ENCODE results near the gene SHB.

SHB gene

DNA sequence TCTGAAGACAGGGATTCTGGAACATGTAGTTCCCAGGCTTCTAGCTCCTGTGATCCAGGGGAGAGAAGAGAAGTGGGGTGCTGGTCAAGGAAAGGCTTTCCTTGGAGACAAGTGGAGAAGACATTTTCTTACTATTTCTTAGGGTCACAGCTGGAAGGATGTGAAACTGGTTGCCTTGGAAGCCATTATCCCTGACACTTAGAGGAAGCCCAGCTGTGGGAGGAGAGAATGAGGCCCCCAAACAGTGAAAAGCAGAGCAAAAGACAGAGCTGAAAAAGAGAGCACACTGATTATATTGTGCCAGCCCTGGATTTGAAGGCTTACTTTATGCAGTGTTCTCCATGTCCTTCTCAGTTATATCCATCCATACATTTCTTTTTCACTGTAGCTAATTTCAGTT lies 17.5 kb upstream of the SHB start:
- DNase-seq = no peak

DNA sequence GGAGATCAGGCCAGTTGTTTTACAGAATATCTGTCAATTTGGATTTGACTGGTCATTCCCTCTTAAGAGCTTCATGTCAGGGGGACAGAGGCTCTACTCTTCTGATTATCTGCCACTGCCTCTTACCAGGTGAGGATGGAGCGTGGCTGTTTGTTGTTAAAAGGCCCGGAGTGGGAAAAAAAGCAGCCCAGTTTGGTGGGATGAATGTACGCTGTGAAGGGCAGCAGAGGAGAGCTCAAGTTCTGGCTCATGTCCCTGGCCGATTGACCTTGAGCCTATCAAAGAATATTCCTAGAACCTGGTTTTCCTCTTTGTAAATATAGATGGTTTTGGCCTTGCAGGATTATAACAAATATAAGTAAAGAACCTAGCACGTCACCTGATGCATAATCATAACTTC lies 16.3 kb upstream of the SHB start:
- no peak for DNase-seq

DNA sequence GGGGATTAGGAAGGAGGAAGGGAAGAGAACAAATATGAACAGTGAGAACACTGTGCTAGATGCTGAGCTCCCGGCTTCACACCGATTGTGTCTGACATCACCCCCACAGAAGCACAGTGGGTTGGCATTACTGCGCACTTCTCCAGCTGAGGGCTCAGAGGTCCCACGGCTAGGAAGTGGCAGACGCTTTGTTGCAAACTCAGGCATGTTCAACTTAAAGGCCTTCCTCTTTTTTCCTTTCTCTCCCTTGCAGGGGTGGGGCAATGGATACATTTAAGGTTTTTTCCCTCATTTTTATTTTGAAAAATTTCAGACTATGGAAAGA lies 15.5 kb upstream of the SHB start:
- no peak for DNase-seq

DNA sequence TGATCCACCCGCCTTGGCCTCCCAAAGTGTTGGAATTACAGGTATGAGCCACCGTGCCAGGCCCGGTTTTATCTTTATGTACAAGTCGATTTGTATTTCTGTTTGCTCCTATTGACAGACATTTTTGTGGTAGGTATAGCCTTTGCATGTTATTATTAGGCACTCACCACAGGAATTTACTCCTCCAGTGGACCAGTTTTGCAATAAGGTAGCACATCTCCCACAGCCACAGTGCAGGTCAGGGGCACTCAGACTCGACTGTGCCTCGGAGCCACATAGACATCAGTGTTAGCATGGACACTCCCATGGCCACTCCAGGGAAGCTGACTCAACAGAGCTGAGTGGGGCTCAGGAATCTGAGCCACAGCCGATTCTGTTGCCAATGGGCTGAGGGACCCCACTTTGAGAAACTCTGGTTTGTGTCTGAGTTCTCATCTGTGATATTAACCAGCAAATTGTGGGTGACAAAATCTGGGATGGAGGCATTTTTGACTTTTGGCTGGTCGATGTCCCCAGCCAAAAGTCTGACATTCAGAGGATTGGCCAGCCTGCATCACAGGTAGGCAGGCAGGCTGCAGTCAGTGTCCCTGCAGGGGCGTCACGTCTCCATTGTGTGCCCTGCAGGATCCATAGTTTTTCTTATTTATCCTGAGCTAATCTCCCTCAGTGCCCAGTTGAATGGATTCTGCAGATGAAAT lies 15.0 kb upstream of the SHB start:
- no peak for DNase-seq

DNA sequence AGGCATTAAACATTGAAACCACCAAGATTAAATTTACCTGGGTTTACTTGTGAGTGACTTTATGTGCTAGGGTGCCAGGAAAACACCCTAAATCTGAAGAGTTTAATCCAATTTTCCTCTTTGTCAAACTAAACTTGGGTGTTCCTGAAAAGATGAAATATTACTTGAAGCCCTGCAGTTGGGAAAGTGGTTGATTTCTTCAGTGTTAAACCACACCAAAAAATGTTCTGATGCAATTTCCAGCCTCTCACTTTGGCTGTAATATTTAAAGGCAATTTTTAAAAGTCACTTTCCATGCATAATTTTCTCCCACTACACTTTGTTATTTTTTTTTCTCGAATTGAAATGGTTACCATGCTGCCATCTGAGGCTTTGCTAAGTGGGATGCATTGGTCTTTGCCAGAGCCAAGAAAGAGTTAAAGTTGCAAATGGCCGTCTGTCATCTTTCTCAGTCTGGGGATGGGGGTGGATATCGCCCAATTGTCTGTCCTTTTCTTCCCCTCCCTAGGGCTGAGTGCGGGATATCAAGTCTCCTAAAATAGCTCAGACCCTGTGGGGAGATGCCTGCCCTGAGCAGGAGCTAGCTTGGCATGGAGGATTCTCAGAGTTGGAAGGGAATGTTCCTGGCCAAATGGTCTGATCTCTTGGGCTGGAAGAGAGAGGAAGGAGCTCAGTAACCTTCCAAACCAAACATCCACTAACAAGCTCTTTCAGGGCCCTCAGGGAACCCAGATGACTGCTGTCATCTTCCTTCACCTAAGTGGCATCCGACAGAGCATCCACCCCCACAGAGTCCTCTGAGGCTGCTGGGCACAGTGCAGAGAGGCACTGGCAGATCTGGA lies 13.6 kb upstream of the SHB start:
- DNase-seq = no peak

DNA sequence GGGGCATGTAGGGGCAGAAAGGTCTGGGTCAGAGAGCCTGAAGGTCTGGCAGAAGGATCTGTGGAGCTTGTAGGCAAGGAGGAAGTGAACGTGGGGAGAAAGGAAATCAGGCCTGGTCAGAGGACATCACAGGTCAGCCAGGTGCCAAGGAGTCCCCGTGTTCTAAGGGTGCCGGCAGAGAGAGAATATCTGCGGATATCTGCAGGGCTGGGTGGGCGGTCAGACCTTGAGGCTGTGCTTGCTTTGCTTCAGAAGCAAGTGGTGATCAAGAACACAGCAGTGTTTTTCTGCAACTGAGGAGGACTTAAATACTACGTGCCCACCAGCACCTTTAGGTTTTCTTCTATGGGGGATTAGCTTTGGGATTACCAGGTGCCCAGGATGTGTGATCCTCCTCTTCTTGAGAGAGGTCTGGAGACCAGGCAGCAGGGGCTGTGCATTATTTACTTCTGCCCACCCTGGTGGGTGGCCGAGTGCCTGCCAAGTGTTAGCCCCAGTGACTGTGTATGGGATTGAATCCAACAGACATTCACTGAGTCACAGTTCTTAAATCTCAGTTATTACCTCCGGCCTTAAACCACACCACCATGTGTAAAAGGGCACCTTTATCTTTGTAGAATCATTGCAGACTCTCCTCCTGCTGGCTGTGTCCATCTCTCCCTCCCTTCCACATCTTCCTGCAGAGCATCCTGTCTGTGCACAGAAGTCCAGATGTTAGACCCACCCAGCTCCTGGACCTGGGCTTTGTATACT lies 12.5 kb upstream of the SHB start:
- no peak for DNase-seq

DNA sequence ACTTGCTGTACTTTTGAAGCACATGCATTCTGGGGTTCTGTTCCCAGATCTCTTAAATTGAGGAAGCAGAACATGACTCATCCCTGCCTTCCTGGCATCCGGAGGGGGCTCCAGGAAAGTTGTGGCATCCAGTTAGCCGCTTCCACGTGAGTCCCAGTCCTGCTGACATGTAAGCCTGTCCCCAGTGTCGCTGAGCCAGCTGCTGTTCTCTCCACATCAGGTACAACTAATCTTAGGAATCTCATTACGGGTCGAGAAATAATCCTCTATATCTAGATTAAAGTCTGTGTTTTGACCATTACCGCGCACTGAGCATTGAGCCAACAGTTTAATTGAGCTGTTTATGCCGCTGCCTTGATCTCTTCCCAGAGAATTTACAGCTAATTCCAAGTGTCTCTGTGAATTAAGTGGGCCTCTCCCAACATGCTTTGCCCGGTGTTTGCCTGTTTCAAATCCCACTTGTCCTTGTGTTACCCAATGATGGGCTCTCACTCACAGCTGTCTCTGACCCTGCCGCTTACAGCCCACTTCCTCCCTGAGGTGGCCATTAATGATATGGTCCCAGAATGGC lies 10.5 kb upstream of the SHB start:
- DNase-seq = no peak

DNA sequence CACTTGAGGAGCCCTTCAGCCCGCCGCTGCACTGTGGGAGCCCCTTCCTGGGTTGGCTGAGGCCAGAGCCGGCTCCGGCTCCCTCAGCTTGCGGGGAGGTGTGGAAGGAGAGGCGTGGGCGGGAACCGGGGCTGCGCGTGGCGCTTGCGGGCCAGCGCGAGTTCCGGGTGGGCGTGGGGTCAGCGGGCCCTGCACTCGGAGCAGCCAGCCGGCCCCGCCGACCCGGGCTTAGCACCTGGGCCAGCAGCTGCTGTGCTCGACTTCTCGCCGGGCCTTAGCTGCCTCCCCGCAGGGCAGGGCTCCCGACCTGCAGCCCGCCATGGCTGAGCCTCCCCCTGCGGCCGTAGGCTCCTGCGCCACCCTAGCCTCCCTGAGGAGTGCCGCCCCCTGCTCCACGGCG lies 6.2 kb upstream of the SHB start:
- DNase-seq = no peak

DNA sequence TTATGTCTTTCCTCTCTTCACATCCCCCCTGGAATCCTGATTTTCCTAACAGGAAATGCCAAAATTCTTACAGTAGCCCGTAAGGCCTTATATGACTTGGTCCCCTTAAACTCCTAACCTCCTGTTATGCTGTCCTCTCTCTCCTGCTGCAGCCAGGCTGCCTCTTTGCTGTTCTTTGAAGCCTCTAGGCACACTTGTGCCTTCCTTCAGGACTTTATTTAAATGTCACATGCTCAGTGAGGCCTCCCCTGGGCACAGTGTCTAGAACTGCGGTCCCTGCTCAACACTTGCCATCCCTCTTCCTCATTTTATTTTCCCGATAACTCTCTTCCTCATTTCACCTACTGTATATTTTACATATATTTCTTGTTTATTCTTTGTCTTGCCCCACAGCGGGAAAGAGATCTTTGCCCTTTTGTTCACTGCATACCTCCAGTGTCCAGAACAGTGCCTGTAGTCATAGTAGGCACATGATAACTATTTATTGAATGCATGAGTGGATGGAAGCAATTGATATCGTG lies 5.5 kb upstream of the SHB start:
- no peak for DNase-seq

DNA sequence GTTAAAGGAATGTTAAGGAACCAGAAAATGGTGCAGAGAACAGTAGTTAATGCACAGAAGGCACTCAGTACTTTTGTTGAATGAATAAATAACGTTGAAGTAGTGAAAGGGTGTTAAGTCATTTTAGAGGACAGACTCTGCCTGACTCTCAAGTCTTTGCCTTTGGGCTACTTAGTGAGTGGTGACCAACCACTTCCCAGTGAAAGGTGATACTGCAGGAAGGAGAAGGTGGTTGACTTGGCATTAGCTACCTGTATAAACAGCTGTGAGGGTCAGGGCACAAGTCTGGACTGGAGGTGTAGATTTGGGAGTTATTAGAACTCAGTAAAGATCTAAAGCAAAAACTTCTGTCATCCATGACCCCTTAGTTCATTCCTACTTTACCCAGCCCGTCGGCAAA lies 4.9 kb upstream of the SHB start:
- no peak for DNase-seq

DNA sequence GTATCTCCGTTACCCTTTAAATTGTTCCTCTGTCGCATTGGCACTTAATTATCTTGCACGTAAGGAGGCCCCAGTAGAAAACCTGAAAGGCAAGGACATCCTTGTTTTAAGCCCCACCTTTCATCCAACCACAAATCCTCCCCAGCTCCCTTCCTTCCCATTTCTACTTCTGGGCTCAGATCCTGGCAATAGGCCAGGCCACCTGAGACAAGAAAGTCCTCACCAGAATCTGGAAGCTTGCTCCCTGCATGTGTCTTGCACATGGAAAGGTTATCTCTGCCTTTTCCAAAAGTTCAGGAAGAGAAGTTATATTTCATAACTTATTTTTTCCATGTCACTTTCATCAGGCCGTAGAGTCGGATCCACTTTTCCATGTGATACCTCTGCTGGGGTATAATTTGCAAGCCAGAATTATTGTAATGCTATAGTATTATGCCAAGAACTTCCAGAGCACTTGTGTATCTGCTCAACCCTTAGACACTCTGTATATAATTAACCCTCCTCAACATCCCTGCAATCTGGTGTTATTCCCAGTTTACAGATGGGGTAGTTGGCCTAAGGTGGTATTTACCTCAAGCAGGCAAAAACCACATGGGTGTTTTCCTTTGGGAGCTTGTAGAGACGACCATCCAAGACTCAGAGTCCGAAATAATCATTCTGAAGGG lies 2.6 kb upstream of the SHB start:
- no peak for DNase-seq

DNA sequence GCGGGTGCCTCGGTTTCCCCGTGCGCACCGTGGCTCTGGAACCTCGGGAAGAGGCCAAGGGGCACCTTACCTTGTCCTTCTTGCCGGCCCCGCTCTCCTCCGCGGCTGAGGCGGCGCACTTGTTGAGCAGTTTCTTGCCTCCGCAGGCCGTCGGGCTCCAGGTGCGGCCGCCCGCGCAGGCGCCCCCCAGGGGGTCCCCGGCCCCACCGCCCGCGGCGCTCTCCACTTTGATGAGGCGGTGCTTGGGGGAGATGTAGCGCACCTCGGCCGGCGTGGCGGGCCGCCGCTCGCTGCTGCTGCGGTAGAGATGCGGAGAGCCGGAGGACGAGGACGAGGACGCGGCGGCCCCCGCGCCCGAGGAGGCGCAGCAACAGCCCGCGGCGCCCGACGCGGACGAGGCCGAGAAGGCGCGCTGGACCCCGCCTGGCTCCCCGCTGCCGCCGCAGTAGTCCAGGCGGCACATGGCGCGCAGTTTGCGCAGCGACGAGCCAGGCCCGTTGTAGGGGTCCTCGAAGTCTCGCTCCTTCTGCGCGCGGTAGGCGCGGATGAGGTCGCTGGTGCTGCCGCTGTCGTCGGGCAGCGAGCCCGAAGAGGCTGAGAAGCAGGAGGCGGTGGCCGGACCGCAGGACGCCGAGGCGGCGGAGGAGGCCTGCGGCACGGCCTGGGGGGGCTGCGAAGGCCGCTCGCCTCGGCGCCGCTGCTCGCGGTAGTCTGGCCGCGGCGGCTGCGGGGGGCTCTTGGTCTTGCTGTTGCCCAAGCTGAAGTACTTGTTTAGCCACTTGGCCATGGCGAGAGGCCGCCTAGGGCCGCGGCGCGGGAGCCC lies 957 bp downstream of the SHB start:
- DNase-seq = peak; percentile 30

DNA sequence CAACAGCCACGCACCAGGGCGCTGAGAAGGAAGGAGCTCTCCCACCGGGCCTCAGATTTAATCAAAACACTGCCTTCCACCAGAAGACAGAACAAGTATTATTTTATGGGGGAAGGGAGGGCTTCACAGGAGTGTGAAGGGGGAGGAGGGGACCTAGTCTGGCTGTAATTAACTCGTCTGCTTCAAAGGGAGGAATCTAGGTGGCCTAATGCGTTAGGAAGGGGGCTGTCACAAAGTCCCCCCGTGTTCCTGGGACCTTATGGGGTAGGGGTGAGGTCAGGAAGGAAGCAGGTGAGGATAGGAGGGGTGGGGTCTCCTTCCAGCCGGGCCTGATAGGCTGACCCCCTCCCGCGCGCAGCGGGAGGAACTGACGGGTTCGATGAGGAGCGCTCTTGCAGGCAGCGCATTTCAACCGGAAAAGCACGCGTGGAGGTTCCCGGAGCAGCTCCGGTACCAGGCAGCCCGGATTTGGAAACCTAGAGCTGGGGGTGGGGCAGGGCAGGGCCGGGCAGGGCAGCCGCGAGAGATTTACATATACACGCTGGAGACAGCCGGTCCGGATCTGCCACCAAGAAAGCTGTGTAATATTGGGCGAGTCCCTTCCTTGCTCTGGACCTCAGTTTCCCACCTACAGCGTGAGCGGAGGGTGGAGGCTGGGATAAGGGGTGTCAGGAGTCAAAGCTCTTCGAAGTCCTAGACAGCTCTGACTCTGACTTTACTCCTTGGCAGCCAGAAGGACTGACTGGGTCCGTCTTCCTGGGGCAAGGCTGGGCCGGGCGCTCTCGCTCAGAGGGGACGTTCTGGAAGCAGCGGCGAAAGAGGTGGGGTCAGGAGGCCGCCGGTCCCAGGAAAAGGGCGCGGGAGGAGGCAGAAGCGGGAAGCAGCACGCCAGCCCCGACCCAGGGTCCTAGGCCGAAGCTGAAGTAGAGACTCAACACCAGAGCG lies 1.8 kb downstream of the SHB start:
- DNase-seq = peak; percentile 20

DNA sequence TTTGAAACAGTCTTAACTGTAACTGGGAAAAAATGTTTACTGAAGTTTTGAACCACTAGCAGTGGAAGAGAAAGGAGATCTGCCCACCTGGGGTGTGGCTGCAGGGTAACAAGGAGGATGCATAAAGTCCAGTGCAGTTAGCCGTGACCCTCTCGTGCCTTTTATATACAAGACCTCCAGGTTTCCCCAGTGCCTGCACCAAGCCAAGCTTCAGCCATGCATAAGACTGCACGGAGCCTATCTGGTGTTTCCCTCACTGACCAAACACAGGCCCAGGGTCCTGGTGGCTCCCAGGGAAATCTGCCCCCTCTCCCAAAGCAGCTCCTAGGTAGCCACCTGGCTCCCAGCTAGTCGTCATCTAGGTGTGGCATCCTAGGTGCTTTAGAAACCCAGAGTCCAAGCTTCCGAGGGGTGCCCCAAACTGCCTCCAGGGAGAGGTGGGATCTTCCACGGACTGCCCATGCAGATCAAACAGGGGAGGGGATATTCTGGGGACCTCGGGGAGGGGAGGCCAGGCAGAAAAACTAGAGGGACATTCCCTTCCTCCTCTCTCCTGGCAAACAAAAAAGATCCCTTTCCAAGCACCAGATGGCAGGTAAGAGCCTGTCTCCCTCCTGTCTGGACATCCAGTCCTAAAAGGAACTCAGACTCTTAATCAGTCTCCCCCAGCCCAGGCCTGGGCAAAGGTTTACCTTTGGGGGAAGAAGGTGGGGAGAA lies 2.7 kb downstream of the SHB start:
- no peak for DNase-seq

DNA sequence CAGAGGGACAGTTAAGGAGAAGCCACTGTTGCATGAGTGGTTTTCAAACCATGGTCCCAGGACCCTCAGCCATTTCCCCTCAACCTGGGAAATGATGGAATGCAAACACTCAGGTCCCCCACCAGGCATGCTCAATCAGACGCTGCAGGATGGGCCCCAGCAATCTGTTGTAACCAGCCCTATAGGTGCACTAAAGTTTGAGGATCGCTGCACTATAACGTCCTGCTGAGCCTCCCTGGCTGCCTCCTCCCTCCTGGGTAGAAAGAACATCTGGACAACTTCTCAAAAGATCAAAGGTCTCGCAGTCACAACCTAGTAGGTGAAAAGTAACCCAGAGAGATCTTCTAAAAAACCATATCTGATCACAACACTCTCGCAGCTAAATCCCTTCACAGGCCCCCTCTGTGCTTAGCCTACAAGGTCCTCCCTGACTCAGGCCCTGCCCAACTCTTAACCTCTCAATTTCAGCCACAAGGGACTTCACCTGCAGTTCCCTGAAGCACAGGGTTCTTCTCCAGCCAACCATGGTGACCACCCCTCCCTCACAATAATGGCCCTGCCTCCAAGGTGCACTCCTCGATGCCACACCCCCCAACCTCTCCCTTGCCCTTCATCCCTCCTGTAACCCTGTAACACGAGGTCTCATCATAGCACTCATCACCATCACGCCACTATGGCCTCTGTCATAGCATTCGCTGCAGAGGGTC lies 3.5 kb downstream of the SHB start:
- DNase-seq = no peak

DNA sequence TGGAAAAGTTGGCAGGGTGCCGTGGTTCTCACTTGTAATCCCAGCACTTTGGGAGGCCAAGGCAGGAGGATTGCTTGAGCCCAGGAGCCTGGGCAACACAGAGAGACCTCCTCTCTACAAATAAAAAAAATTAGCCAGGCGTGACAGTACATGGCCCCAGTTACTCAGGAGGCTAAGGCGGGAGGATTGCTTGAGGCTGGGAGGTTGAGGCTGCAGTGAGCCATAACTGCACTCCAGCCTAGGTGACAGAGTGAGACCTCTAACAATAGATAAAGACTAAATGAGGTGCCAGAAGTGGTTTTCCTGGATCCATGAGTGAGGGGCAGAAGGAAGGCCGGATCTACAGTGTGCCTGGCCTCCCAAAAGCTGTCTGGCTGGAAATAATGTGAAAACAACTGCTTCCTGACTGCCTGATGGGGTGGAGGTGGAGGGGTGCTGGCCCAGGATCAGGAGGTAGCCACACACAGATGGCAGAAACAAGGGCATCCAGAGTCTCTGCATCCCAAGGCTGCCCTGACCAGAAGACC lies 4.1 kb downstream of the SHB start:
- no peak for DNase-seq

DNA sequence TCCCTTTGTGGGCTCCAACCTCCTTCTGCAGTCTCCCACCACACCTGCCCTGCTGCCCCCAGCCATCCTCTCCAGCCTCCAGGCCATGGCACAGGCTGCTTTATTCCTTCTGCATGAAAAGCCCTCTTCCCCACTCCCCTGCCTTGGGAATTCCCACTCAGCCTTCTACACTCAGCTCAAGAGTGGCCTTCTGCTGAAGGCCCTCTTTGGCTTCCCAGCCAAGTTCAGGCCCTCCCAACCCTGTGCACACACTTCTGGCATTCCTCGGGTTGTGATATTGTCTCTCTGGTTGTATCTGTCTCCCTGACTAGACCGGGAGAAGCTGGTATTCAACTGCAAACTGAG lies 5.7 kb downstream of the SHB start:
- no peak for DNase-seq

DNA sequence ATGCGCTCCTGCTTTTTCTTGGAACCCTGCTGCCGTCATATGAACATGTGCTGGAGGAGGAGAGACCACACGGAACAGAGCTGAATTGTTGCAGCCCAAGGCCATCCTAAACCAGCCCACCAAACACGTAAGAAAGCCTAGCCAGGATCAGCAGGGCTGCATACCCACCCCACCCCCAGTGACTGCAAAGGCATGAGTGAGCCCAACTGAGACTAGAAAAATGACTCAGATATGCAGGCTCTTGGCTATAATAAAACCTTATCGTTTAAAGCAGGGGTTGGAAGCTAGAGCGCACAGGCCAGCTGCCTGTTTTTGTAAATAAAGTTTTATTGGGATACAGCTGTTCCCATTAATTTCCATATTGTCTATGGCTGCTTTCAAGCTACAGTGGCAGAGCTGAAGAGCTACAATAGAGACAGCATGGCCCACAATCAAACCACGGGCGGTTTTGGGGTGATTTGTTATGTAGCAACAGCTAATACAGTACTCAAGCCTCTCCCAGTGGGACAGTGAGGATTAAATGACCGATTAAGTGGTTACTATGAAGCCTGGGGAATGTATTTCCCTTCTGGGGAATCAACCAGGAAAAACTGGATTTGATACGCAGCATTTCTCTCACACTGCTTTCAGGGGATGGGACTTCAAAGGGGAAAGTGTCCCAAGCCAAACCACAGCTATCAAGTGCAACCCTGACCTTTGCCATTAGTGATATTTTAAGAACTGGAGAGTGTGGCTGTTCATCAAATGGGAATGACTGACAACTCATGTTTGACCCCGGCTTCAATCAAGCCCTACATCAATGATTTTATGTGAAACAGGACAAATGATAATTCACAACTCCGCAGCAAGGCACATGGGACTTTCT lies 6.3 kb downstream of the SHB start:
- DNase-seq = no peak

Measured in activated CD8-positive, alpha-beta memory T cell treated with anti-CD3 and anti-CD28 coated beads, Interleukin-2, amount 50 U/mL, for 4 hours (primary cell).